ENCODE data around the gene SMARCA1.

DNA sequence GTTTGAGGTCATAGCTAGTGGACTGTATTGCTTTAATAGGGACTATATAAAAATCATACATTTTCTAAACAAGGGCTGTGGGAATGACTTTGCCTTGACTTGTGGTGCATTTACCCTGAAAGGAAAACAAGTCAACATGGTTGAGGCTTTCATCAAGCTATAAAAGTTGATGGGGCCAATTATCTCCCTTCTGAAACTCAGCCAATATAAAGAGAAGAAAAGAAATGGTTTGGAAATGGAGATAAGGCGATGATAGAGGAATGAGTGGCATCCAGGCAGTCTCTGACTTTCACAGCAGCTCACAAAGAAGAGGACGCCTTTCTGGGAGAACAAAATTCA, 118.7 kb downstream of the SMARCA1 start:
- TF ChIP-seq, protein P1, sequence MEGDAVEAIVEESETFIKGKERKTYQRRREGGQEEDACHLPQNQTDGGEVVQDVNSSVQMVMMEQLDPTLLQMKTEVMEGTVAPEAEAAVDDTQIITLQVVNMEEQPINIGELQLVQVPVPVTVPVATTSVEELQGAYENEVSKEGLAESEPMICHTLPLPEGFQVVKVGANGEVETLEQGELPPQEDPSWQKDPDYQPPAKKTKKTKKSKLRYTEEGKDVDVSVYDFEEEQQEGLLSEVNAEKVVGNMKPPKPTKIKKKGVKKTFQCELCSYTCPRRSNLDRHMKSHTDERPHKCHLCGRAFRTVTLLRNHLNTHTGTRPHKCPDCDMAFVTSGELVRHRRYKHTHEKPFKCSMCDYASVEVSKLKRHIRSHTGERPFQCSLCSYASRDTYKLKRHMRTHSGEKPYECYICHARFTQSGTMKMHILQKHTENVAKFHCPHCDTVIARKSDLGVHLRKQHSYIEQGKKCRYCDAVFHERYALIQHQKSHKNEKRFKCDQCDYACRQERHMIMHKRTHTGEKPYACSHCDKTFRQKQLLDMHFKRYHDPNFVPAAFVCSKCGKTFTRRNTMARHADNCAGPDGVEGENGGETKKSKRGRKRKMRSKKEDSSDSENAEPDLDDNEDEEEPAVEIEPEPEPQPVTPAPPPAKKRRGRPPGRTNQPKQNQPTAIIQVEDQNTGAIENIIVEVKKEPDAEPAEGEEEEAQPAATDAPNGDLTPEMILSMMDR (IDR thresholded peaks at IDR 0.05) = no peak
- no peak for TF ChIP-seq POLR2A (IDR thresholded peaks at IDR 0.05)

Data from uterus (tissue), 2 donors.